COLO829 (cell line): ENCODE data around the gene CERCAM.
"Not testable (repeated sequence)": the region's sequence is repeated elsewhere in the genome, so short reads cannot be mapped to it uniquely, and the experiment has no call there.

Source experiments
- DNase-seq: peaks from one replicate; pipeline ENCODE4 v3.0.0; 2012; ENCODE audit warnings: low spot score

Gene CERCAM

GRCh38 chr9:128393145-128393775 lies 27.4 kb upstream of the CERCAM start:
- no peak for DNase-seq

- no peak for DNase-seq
Observed at GRCh38 chr9:128393970-128394369, 26.7 kb upstream of the CERCAM start.

GRCh38 chr9:128394379-128395168 lies 26.1 kb upstream of the CERCAM start:
- DNase-seq = peak; percentile 56

GRCh38 chr9:128396970-128397613 lies 23.6 kb upstream of the CERCAM start:
- no peak for DNase-seq

- no peak for DNase-seq
Observed at GRCh38 chr9:128397831-128398230, 22.8 kb upstream of the CERCAM start.

- no peak for DNase-seq
Observed at GRCh38 chr9:128399861-128400260, 20.8 kb upstream of the CERCAM start.

- DNase-seq = no peak
Observed at GRCh38 chr9:128404560-128404959, 16.1 kb upstream of the CERCAM start.

GRCh38 chr9:128405077-128405779 lies 15.4 kb upstream of the CERCAM start:
- DNase-seq = no peak

GRCh38 chr9:128405780-128406171 lies 14.9 kb upstream of the CERCAM start:
- DNase-seq = no peak

GRCh38 chr9:128406848-128407391 lies 13.7 kb upstream of the CERCAM start:
- peak; percentile 75 for DNase-seq

GRCh38 chr9:128408963-128409431 lies 11.7 kb upstream of the CERCAM start:
- no peak for DNase-seq

- DNase-seq = no peak
Observed at GRCh38 chr9:128409450-128409849, 11.2 kb upstream of the CERCAM start.

- DNase-seq = no peak
Observed at GRCh38 chr9:128409978-128410377, 10.7 kb upstream of the CERCAM start.

GRCh38 chr9:128411364-128412119 lies 9.1 kb upstream of the CERCAM start:
- DNase-seq = no peak

GRCh38 chr9:128412120-128412790 lies 8.4 kb upstream of the CERCAM start:
- DNase-seq = peak; percentile 66

- DNase-seq = not testable (repeated sequence)
Observed at GRCh38 chr9:128413728-128414127, 6.9 kb upstream of the CERCAM start.

- DNase-seq = no peak
Observed at GRCh38 chr9:128414461-128414860, 6.2 kb upstream of the CERCAM start.

- DNase-seq = no peak
Observed at GRCh38 chr9:128415281-128415680, 5.4 kb upstream of the CERCAM start.

GRCh38 chr9:128416014-128416413 lies 4.6 kb upstream of the CERCAM start:
- DNase-seq = no peak

GRCh38 chr9:128416432-128417019 lies 4.1 kb upstream of the CERCAM start:
- DNase-seq = no peak
